Testis (tissue), 2 donors: ENCODE data around the gene HS1BP3.

ENCODE experiments used
- CTCF ChIP-seq, 3 experiments: fragments of 450-650 bp in 2 of 3; fragments of 200-600 bp in 1 of 3; sonication (generic) in 1 of 3; IDR thresholded peaks; one replicate each; pipeline ENCODE4 v1.5.1; 2016 to 2019; ENCODE audit warnings: antibody characterized with exemption in 3 of 3, mild to moderate bottlenecking in 2 of 3, moderate library complexity in 1 of 3
- POLR2A ChIP-seq: fragments of 450-650 bp; IDR thresholded peaks from one replicate; pipeline ENCODE4 v1.6.1; 2017; ENCODE audit warnings: antibody characterized with exemption, mild to moderate bottlenecking, moderate library complexity

GRCh38 chr2:20594048-20594750, 56.7 kb downstream of the HS1BP3 start:
- TF ChIP-seq CTCF (IDR thresholded peaks at IDR 0.05) (no peak), POLR2A (no peak)
